Smooth muscle cell of the pulmonary artery (primary cell): Measurements from ENCODE around the gene COMMD1. TPM values are rescaled to one million over a fixed set of nuclear protein-coding genes. Genes with fewer than 3 reads are reported as not detected.

Experiments used
- total RNA-seq: library from RNA; depleted of rRNA; stranded (reverse); fragments of >200 nt; gene quantifications from 2 replicates; pipeline ENCODE4 v1.2.3, GENCODE V29; 2014

COMMD1 gene
- 29.2 and 31.9 TPM in 2 replicates for total RNA-seq

DNA sequence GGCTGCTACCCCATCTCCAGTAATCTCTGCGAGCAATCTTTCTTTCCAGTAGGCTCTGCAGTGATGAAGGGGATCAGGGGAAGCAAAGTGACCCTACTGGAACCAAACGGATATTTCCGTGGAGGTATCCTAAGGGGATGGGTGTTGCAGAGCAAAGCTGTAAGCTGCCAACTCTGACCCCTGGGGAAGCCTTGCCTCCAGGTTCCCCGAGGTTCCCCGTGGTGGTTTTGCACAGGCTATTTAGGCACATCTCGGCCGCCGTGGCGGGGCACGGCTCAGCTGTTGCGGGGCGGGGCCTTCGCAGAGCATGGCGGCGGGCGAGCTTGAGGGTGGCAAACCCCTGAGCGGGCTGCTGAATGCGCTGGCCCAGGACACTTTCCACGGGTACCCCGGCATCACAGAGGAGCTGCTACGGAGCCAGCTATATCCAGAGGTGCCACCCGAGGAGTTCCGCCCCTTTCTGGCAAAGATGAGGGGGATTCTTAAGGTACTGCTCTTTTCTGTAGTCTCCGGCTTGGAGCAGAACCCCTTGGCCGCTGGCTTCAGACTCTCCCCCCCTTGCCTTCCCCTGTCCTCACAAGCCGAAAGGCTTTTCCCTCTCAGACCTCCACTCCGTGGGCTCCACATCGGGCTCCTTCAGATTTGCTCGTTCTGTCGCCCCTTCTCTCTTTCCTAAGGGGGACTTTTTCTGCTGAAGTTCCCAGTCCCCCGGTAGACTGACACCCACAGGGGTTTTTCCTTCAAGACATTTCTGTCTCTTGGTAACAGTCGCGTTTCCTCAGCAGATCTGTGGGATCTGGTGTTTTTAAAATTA is at the start of gene COMMD1:
TSS of gene COMMD1 (plus strand) at position 303 of the 814 bp plus-strand sequence. CDS start at position 308, 5 bp downstream.

DNA sequence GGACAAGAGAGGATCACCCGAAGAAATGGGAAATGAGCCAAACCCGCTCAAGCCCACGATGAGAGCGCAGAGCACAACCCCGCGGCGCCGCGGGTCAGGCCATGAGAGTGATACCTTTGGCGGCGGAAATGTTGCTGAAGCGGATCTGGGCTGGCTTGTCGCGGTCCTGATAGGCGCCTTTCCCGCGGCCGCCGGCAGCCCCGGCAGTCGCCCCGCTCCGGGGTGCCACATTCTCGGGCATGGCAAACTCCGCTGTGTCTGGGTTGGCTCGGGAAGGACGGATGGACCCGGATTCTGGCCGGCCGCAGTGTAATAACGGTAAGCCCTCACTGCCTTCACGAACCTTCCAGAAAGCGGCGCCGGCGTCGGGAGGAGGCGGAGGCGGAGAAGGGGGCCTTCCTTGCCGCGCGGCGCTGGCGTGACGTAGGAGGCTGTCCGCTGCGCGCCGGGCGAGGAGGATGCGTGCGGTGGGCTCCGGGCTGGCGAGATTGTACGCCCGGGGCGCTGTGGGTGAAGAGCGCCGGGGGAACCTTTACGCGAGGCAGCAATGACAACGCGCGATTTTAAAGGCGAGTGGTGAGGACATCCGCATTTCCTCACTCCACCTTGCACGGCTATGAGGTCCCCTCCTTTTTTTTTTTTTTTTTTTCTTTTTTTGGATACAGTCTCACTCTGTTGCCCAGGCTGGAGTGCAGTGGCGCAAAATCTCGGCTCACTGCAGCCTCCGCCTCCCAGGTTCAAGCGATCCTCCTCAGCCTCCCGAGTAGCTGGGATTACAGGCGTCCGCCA is 17.0 kb upstream of the COMMD1 start, which contains the start of gene CCT4:
TSS of gene CCT4 (minus strand) at position 390 of the 789 bp plus-strand sequence. CDS start at position 241, 149 bp downstream.

Other genes with a start within 250 kb of the COMMD1 start
- 1.6 TPM in 2 replicates for gene FAM161A, start 51.6 kb upstream of the COMMD1 start, total RNA-seq
- 126 and 143 TPM in 2 replicates for gene CCT4, start 17.0 kb upstream of the COMMD1 start, total RNA-seq